Gastrocnemius medialis (tissue), 4 donors: Measurements from ENCODE around the gene SHTN1. TPM values are rescaled to one million over a fixed set of nuclear protein-coding genes. Genes with fewer than 3 reads are reported as not detected.

Experiments
- ATAC-seq, 2 donors: fragments of 150-250 bp; one replicate each; pipeline ENCODE4 v1.9.1; 2016
- DNase-seq, 2 donors: peaks; one replicate each; pipeline ENCODE4 v3.0.0-alpha.2; 2019
- H3K27ac ChIP-seq, 4 donors: fragments of 200-600 bp; sonication (generic); 1 replicate in 1 of 4; 2 replicates in 3 of 4; pipeline ENCODE4 v1.5.1; 2016 to 2018; ENCODE audit warnings: mild to moderate bottlenecking in 2 of 4, moderate library complexity in 1 of 4
- H3K27me3 ChIP-seq, 3 donors: fragments of 200-600 bp; sonication (generic) in 2 of 3; 1 replicate in 1 of 3; 2 replicates in 2 of 3; pipeline versions ENCODE4 v1.5.1 to v1.6.0; 2016 to 2019; ENCODE audit warnings: mild to moderate bottlenecking in 1 of 3, moderate library complexity in 1 of 3
- H3K36me3 ChIP-seq, 2 donors: fragments of 200-600 bp; sonication (generic) in 1 of 2; one replicate each; pipeline ENCODE4 v1.5.1; 2017 to 2018
- H3K4me1 ChIP-seq, 2 donors: fragments of 200-600 bp; sonication (generic) in 1 of 2; one replicate each; pipeline ENCODE4 v1.5.1; 2016 to 2017; ENCODE audit warnings: mild to moderate bottlenecking in 2 of 2
- H3K4me3 ChIP-seq, 4 donors: fragments of 200-600 bp; sonication (generic) in 3 of 4; 1 replicate in 1 of 4; 2 replicates in 3 of 4; pipeline ENCODE4 v1.5.1; 2016 to 2019; ENCODE audit warnings: mild to moderate bottlenecking in 2 of 4
- H3K9me3 ChIP-seq, 3 donors: fragments of 200-600 bp; sonication (generic) in 2 of 3; 1 replicate in 1 of 3; 2 replicates in 2 of 3; pipeline ENCODE4 v1.5.1; 2016 to 2019
- POLR2A ChIP-seq, 2 donors: fragments of 450-650 bp; IDR thresholded peaks; one replicate each; pipeline ENCODE4 v1.6.1; 2017; ENCODE audit warnings: antibody characterized with exemption in 2 of 2, mild to moderate bottlenecking in 2 of 2, moderate library complexity in 2 of 2
- in situ Hi-C, 4 donors: fragments of 200-750 bp; cut with MboI; loops; one replicate each; pipeline versions ENCODE4 v1.15.0 to v1.8.0; 2017; ENCODE audit warnings: low sequenced_read_pairs in 4 of 4
- intact Hi-C: fragments of 100-400 bp; cut with DNase I; formaldehyde crosslinking; loops from one replicate; pipeline ENCODE4 v1.15.1; 2023; ENCODE audit warnings: low total_unique reads
- total RNA-seq, 4 donors: library from RNA; depleted of rRNA; stranded (reverse); fragments of >200 nt; gene quantifications; one replicate each; pipeline versions ENCODE4 v1.1.0 to v1.2.3, GENCODE V29; 2016
- TF ChIP-seq, protein P1 (sequence below), 5 experiments: fragments of 450-650 bp in 3 of 5; fragments of 200-600 bp in 2 of 5; sonication (generic) in 2 of 5; IDR thresholded peaks in 4 of 5; conservative IDR thresholded peaks in 1 of 5; 1 replicate in 4 of 5; 2 replicates in 1 of 5; pipeline ENCODE4 v1.5.1; 2016 to 2019; ENCODE audit warnings: antibody characterized with exemption in 5 of 5, mild to moderate bottlenecking in 3 of 5, moderate library complexity in 3 of 5

The SHTN1 gene
- total RNA-seq, 4 donors from 2014 or later: 0.73 to 2.2 (median 1.0) TPM

DNA sequence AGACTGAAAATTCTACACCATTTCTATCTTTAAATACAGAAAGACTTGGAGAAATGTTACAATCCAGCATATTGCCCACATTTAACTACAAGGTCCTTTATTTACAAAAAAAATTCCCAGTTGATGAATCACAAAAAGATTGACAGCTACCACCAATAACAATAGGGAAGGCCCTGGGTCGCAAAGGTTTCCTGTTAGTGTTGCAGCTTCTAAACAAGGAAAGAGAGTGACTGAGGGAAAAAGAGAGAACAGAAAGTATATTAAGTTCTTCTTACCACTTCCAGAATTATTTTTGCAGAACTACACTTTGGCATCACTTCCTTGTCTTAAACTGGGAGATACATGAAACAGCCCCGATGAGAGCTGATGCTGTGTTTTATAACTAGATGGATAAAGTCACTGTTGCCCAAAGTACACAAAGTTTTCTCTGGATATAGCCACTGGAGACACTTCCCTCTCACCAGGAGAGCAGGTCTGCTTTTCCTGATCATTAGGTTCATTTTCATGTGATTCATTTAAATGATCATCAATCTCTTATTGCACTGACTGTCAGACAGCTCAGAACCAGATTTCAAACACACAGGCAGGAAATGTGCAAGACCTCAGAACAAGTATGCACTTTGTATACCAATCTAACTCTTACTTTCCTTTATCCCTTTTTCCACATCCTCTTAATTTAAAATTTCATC lies 57.0 kb downstream of the SHTN1 start:
- DNase-seq (no peak), ATAC-seq (peak in 1 of 2 donors; percentile 18)
- H3K27ac ChIP-seq: no peak overlapping the region
- H3K27me3 ChIP-seq: no peaks in the 10 kb centered on the region
- in situ Hi-C loops: no loop called here
- H3K9me3 ChIP-seq: no peaks in the 10 kb centered on the region
- H3K4me3 ChIP-seq: no peak overlapping the region
- no peak for TF ChIP-seq POLR2A (IDR thresholded peaks at IDR 0.05)
- TF ChIP-seq, protein P1, sequence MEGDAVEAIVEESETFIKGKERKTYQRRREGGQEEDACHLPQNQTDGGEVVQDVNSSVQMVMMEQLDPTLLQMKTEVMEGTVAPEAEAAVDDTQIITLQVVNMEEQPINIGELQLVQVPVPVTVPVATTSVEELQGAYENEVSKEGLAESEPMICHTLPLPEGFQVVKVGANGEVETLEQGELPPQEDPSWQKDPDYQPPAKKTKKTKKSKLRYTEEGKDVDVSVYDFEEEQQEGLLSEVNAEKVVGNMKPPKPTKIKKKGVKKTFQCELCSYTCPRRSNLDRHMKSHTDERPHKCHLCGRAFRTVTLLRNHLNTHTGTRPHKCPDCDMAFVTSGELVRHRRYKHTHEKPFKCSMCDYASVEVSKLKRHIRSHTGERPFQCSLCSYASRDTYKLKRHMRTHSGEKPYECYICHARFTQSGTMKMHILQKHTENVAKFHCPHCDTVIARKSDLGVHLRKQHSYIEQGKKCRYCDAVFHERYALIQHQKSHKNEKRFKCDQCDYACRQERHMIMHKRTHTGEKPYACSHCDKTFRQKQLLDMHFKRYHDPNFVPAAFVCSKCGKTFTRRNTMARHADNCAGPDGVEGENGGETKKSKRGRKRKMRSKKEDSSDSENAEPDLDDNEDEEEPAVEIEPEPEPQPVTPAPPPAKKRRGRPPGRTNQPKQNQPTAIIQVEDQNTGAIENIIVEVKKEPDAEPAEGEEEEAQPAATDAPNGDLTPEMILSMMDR (IDR thresholded peaks at IDR 0.05 in 4 of 5, conservative IDR thresholded peaks at IDR 0.05 in 1 of 5): no peak
- no peaks in the 10 kb centered on the region for H3K36me3 ChIP-seq
- intact Hi-C loops: no loop called here
- H3K4me1 ChIP-seq: no peaks in the 10 kb centered on the region

DNA sequence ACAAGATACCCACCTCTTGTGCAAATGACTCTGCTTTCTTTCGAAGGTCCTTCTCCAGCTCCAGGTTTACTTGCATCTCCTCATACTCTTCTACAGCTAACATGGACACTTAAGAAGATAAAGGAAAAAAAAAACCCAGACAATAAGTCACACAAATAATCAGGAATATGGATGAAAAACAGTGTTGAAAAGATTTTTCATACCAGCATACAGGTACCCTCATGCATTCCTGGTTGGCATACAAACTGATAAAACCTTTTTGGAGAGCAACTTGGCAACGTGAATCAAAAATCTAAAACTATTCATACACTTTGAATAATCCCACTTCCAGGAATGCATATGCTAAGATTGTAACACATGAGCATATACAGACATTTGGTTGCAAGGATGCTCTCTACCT lies 60.1 kb downstream of the SHTN1 start:
- Histone ChIP-seq H3K9me3 (no peaks in the 10 kb centered on the region), H3K27me3 (no peaks in the 10 kb centered on the region), H3K36me3 (no peaks in the 10 kb centered on the region), H3K4me3 (no peak overlapping the region), H3K4me1 (no peaks in the 10 kb centered on the region), H3K27ac (no peak overlapping the region)
- TF ChIP-seq, protein P1 (IDR thresholded peaks at IDR 0.05 in 4 of 5, conservative IDR thresholded peaks at IDR 0.05 in 1 of 5): no peak
- TF ChIP-seq POLR2A (IDR thresholded peaks at IDR 0.05): no peak
- intact Hi-C loops (no loop called here), in situ Hi-C loops (no loop called here)
- DNase-seq: no peak
- no peak for ATAC-seq

DNA sequence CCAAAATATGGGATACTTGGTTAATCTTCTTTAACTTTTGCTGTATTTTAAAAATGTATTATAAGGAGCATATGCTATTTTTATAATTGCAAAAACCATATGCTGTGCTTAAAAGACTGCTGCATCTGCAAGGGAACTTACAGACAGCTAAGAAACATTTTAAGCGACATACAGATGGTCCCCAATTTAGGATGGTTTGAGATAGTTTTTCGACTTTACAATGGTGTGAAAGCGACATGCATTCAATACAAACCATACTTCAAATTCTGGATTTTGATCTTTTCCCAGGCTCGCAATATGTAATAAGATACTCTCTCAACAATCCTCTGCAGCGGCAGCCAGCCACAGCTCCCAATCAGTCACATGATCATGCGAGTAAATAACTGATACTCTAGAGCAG lies 73.2 kb downstream of the SHTN1 start:
- H3K27ac ChIP-seq: no peak overlapping the region
- DNase-seq (no peak), ATAC-seq (no peak)
- intact Hi-C loops: no loop called here
- in situ Hi-C loops: no loop called here
- TF ChIP-seq, protein P1 (IDR thresholded peaks at IDR 0.05 in 4 of 5, conservative IDR thresholded peaks at IDR 0.05 in 1 of 5): no peak
- no peak for TF ChIP-seq POLR2A (IDR thresholded peaks at IDR 0.05)
- H3K4me1 ChIP-seq: no peaks in the 10 kb centered on the region
- H3K4me3 ChIP-seq: no peak overlapping the region
- H3K36me3 ChIP-seq: no peaks in the 10 kb centered on the region
- H3K27me3 ChIP-seq: no peaks in the 10 kb centered on the region
- no peaks in the 10 kb centered on the region for H3K9me3 ChIP-seq

DNA sequence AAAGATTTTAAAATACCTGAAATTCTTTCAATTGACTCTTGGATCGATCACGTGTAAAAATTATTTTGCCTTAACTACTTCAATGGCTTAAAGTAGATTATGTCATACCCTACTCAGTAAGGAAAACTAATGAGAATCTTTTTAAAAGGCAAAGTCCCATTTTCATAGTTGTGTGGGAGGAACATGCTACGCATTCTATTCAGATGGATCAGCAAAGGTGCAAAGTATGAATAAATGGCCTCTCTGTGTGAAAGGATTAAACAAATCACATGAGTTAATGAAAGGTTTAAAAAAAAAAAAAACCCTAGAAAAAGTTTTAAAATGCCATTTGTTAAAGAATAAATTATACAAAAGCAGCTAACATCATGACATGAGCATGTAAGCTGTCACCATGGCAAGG lies 78.6 kb downstream of the SHTN1 start:
- Histone ChIP-seq H3K36me3 (no peaks in the 10 kb centered on the region), H3K4me3 (no peak overlapping the region), H3K4me1 (no peaks in the 10 kb centered on the region), H3K27me3 (no peaks in the 10 kb centered on the region), H3K27ac (no peak overlapping the region), H3K9me3 (no peaks in the 10 kb centered on the region)
- no peak for DNase-seq
- no peak for ATAC-seq
- in situ Hi-C loops (no loop called here), intact Hi-C loops (no loop called here)
- TF ChIP-seq, protein P1 (IDR thresholded peaks at IDR 0.05 in 4 of 5, conservative IDR thresholded peaks at IDR 0.05 in 1 of 5): no peak
- TF ChIP-seq POLR2A (IDR thresholded peaks at IDR 0.05): no peak

DNA sequence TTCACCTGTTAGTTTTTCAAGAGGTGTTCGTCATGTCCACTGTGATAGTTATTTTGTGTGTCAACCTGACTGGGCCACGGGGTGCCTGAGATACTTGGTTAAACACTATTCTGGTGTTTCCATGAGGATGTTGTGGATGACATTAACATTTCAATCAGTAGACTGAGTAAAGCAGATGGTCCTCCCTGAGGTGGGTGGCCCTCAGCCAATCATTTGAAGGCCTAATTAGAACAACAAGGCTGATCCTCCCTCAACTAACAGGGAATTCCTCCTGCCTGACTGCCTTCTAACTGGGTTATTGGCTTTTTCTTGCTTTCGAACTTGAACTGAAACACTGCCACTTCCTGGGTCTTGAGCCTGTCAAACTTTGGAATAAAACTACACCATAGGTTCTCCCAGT lies 79.9 kb downstream of the SHTN1 start:
- no peaks in the 10 kb centered on the region for H3K36me3 ChIP-seq
- no peaks in the 10 kb centered on the region for H3K27me3 ChIP-seq
- TF ChIP-seq POLR2A (IDR thresholded peaks at IDR 0.05): no peak
- TF ChIP-seq, protein P1 (IDR thresholded peaks at IDR 0.05 in 4 of 5, conservative IDR thresholded peaks at IDR 0.05 in 1 of 5): no peak
- no peaks in the 10 kb centered on the region for H3K9me3 ChIP-seq
- intact Hi-C loops: no loop called here
- no peak for ATAC-seq
- DNase-seq: no peak
- no peak overlapping the region for H3K4me3 ChIP-seq
- H3K27ac ChIP-seq: no peak overlapping the region
- in situ Hi-C loops: no loop called here
- H3K4me1 ChIP-seq: no peaks in the 10 kb centered on the region
